Activated T-helper 1 cell treated with anti-CD3 and anti-CD28 coated beads, Interleukin-12 subunit alpha, Interleukin-12 subunit beta, Interleukin-2, Interleukin-4 antibody, amounts not matched to agents 30 ng/mL and 10 ng/mL and 1 ng/mL, durations not matched to agents 14 hours and 24 hours and 36 hours (primary cell): ENCODE measurements around the gene OR1M1. TPM values are rescaled to one million over a fixed set of nuclear protein-coding genes. Genes with fewer than 3 reads are reported as not detected.
"Not testable (repeated sequence)": the region's sequence is repeated elsewhere in the genome, so short reads cannot be mapped to it uniquely, and the experiment has no call there.

ENCODE experiments used
- DNase-seq: peaks from one replicate; pipeline ENCODE4 v3.0.0; 2021; ENCODE audit warnings: low spot score
- H3K27ac Mint-ChIP-seq: one replicate; pipeline ENCODE4 v1.8.0; 2021; ENCODE audit warnings: mild to moderate bottlenecking, mixed read lengths
- H3K27me3 Mint-ChIP-seq: one replicate; pipeline ENCODE4 v1.8.0; 2022; ENCODE audit warnings: mild to moderate bottlenecking, moderate library complexity, mixed read lengths; ENCODE audit not compliant: insufficient read depth
- H3K36me3 Mint-ChIP-seq: one replicate; pipeline ENCODE4 v1.8.0; 2021; ENCODE audit warnings: low read depth, mixed read lengths
- H3K4me1 Mint-ChIP-seq: one replicate; pipeline ENCODE4 v1.8.0; 2021; ENCODE audit warnings: low read depth, mixed read lengths
- H3K4me3 Mint-ChIP-seq: one replicate; pipeline ENCODE4 v1.8.0; 2021; ENCODE audit warnings: mild to moderate bottlenecking, moderate library complexity, mixed read lengths
- H3K9me3 Mint-ChIP-seq: one replicate; pipeline ENCODE4 v1.8.0; 2021; ENCODE audit warnings: mixed read lengths
- intact Hi-C: fragments of 100-400 bp; cut with micrococcal nuclease; formaldehyde crosslinking; loops from one replicate; pipeline ENCODE4 v1.15.1; 2024
- total RNA-seq: library from RNA; stranded (reverse); gene quantifications from 2 replicates; pipeline ENCODE4 v1.2.3, GENCODE V29; 2022

OR1M1 gene
- total RNA-seq, result not detected in 2 replicates

- intact Hi-C loops, result no loop called here
- no peak within 1 kb of the TSS for H3K4me3 Mint-ChIP-seq
- H3K4me1 Mint-ChIP-seq, result no peaks in the 10 kb centered on the region
- no peak within 1 kb of the TSS for H3K27ac Mint-ChIP-seq
- H3K27me3 Mint-ChIP-seq, result peaks cover 1% of the 10 kb centered on the region
- no peaks in the 10 kb centered on the region for H3K36me3 Mint-ChIP-seq
- no peak for DNase-seq
- no peaks in the 10 kb centered on the region for H3K9me3 Mint-ChIP-seq
Observed at GRCh38 chr19:9086761-9087160, at the start of gene OR1M1. TSS of gene OR1M1 (plus strand) at chr19:9087061. CDS start at chr19:9093245, 6,184 bp downstream.

GRCh38 chr19:9037400-9038062 lies 49.3 kb upstream of the OR1M1 start:
- Mint-ChIP-seq H3K9me3 (no peaks in the 10 kb centered on the region), H3K36me3 (no peaks in the 10 kb centered on the region), H3K27ac (no peak overlapping the region), H3K27me3 (no peaks in the 10 kb centered on the region), H3K4me3 (no peak overlapping the region), H3K4me1 (no peaks in the 10 kb centered on the region)
- intact Hi-C loops, result no loop called here
- no peak for DNase-seq

GRCh38 chr19:9039728-9040127 lies 47.1 kb upstream of the OR1M1 start:
- DNase-seq, result no peak
- no peaks in the 10 kb centered on the region for H3K9me3 Mint-ChIP-seq
- H3K27me3 Mint-ChIP-seq, result no peaks in the 10 kb centered on the region
- intact Hi-C loops, result no loop called here
- no peaks in the 10 kb centered on the region for H3K4me1 Mint-ChIP-seq
- H3K4me3 Mint-ChIP-seq, result no peak overlapping the region
- no peak overlapping the region for H3K27ac Mint-ChIP-seq
- no peaks in the 10 kb centered on the region for H3K36me3 Mint-ChIP-seq

GRCh38 chr19:9040131-9040530 lies 46.7 kb upstream of the OR1M1 start:
- H3K36me3 Mint-ChIP-seq, result no peaks in the 10 kb centered on the region
- H3K4me3 Mint-ChIP-seq, result no peak overlapping the region
- DNase-seq, result no peak
- no peaks in the 10 kb centered on the region for H3K4me1 Mint-ChIP-seq
- H3K27ac Mint-ChIP-seq, result no peak overlapping the region
- H3K9me3 Mint-ChIP-seq, result no peaks in the 10 kb centered on the region
- intact Hi-C loops, result no loop called here
- no peaks in the 10 kb centered on the region for H3K27me3 Mint-ChIP-seq

- no peaks in the 10 kb centered on the region for H3K4me1 Mint-ChIP-seq
- no peak overlapping the region for H3K27ac Mint-ChIP-seq
- no peaks in the 10 kb centered on the region for H3K27me3 Mint-ChIP-seq
- no peak overlapping the region for H3K4me3 Mint-ChIP-seq
- H3K9me3 Mint-ChIP-seq, result no peaks in the 10 kb centered on the region
- DNase-seq, result no peak
- intact Hi-C loops, result no loop called here
- H3K36me3 Mint-ChIP-seq, result no peaks in the 10 kb centered on the region
Observed at GRCh38 chr19:9041023-9041422, 45.8 kb upstream of the OR1M1 start.

- H3K27ac Mint-ChIP-seq, result no peak overlapping the region
- no peak for DNase-seq
- H3K36me3 Mint-ChIP-seq, result no peaks in the 10 kb centered on the region
- no peaks in the 10 kb centered on the region for H3K9me3 Mint-ChIP-seq
- no peaks in the 10 kb centered on the region for H3K4me1 Mint-ChIP-seq
- H3K4me3 Mint-ChIP-seq, result no peak overlapping the region
- intact Hi-C loops, result no loop called here
- H3K27me3 Mint-ChIP-seq, result no peaks in the 10 kb centered on the region
Observed at GRCh38 chr19:9043524-9043923, 43.3 kb upstream of the OR1M1 start.

GRCh38 chr19:9044449-9044848 lies 42.4 kb upstream of the OR1M1 start:
- H3K4me3 Mint-ChIP-seq, result no peak overlapping the region
- intact Hi-C loops, result no loop called here
- H3K27me3 Mint-ChIP-seq, result no peaks in the 10 kb centered on the region
- DNase-seq, result no peak
- H3K36me3 Mint-ChIP-seq, result no peaks in the 10 kb centered on the region
- no peaks in the 10 kb centered on the region for H3K4me1 Mint-ChIP-seq
- no peak overlapping the region for H3K27ac Mint-ChIP-seq
- no peaks in the 10 kb centered on the region for H3K9me3 Mint-ChIP-seq

- Mint-ChIP-seq H3K27me3 (no peaks in the 10 kb centered on the region), H3K9me3 (no peaks in the 10 kb centered on the region), H3K36me3 (no peaks in the 10 kb centered on the region), H3K27ac (no peak overlapping the region), H3K4me1 (no peaks in the 10 kb centered on the region), H3K4me3 (no peak overlapping the region)
- intact Hi-C loops, result no loop called here
- no peak for DNase-seq
Observed at GRCh38 chr19:9046694-9047093, 40.2 kb upstream of the OR1M1 start.

GRCh38 chr19:9052894-9053293 lies 34.0 kb upstream of the OR1M1 start:
- no peaks in the 10 kb centered on the region for H3K36me3 Mint-ChIP-seq
- no peaks in the 10 kb centered on the region for H3K4me1 Mint-ChIP-seq
- H3K4me3 Mint-ChIP-seq, result no peak overlapping the region
- no peak for DNase-seq
- no peaks in the 10 kb centered on the region for H3K9me3 Mint-ChIP-seq
- intact Hi-C loops, result no loop called here
- peaks cover 1% of the 10 kb centered on the region for H3K27me3 Mint-ChIP-seq
- H3K27ac Mint-ChIP-seq, result no peak overlapping the region

- H3K9me3 Mint-ChIP-seq, intact Hi-C loops, H3K27ac Mint-ChIP-seq: not testable (repeated sequence)
Observed at GRCh38 chr19:9053674-9054073, 33.2 kb upstream of the OR1M1 start.

GRCh38 chr19:9054207-9054606 lies 32.7 kb upstream of the OR1M1 start:
- intact Hi-C loops, result no loop called here
- Mint-ChIP-seq H3K9me3 (no peaks in the 10 kb centered on the region), H3K36me3 (no peaks in the 10 kb centered on the region), H3K4me3 (no peak overlapping the region), H3K27ac (no peak overlapping the region), H3K4me1 (no peaks in the 10 kb centered on the region), H3K27me3 (peaks cover 1% of the 10 kb centered on the region)
- DNase-seq, result no peak

More at GRCh38 chr19:9053674-9054073, 33.2 kb upstream of the OR1M1 start:
- not testable (repeated sequence) for H3K36me3 Mint-ChIP-seq, H3K4me1 Mint-ChIP-seq, H3K27me3 Mint-ChIP-seq, DNase-seq, H3K4me3 Mint-ChIP-seq

GRCh38 chr19:9054765-9055164 lies 32.1 kb upstream of the OR1M1 start:
- Mint-ChIP-seq H3K27me3 (peaks cover 1% of the 10 kb centered on the region), H3K27ac (no peak overlapping the region), H3K9me3 (no peaks in the 10 kb centered on the region), H3K4me3 (no peak overlapping the region), H3K4me1 (no peaks in the 10 kb centered on the region), H3K36me3 (no peaks in the 10 kb centered on the region)
- intact Hi-C loops, result no loop called here
- no peak for DNase-seq

GRCh38 chr19:9056131-9056530 lies 30.7 kb upstream of the OR1M1 start:
- H3K4me1 Mint-ChIP-seq, DNase-seq, H3K27ac Mint-ChIP-seq, H3K27me3 Mint-ChIP-seq, intact Hi-C loops, H3K4me3 Mint-ChIP-seq, H3K9me3 Mint-ChIP-seq, H3K36me3 Mint-ChIP-seq: not testable (repeated sequence)
